Right hindlimb (tissue), 1 donor: ENCODE data around the gene FGR.

ENCODE experiments used
- DNase-seq: peaks from one replicate; pipeline ENCODE4 v3.0.0-alpha.2; 2018

Gene FGR

GRCh38 chr1:27599605-27600497 is 35.1 kb downstream of the FGR start:
- DNase-seq, result no peak

DNA sequence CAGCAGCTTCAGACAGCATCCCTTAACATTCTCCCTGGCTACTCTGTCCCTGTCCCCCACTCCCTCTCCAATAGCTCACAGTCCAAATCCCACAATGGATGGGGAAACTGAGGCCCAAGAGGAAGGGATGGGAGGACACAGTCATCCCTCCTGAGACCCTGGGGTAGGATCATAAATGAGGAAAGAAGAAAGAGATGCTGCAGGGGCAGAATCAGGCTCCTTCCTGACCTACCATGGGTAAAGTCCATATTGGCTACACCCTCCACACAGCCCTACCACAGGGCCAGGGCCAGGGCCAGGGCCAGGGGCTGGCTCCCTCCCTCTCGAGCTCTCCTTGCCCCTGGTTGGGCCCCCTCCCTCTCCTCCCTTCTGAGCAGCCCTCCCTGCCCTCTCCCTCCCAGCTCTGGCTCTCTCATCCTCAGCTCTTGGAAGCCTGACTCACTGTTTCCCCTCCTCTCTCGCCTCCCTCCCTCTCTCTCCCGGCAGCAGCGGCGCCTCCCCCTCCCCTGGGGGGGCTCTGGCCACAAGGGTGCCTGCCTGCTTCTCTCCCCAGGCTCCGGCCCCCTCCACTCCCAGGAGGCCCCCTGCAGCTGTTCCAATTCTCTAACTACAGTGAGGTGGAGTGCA is 36.0 kb downstream of the FGR start:
- DNase-seq, result peak; percentile 87

DNA sequence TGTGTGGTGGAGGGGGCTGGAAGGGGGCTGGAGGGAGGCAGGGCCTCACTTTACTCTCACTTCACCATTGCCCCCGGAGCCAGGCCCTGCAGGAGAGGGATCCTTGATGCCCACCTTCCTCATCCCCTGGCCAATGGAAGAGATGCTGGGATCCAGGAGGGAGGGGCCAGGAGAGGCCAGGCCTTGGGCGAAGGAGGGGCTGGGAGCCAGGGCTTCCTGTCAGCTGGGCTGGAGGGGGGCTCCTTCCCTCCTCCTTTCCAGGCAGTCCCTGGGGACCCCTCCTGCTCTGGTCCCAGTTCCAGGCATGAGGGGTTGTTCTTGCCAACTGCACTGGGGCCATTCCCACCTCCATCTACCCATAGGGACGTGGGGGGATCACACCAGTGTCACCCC is 36.7 kb downstream of the FGR start:
- peak; percentile 85 for DNase-seq

DNA sequence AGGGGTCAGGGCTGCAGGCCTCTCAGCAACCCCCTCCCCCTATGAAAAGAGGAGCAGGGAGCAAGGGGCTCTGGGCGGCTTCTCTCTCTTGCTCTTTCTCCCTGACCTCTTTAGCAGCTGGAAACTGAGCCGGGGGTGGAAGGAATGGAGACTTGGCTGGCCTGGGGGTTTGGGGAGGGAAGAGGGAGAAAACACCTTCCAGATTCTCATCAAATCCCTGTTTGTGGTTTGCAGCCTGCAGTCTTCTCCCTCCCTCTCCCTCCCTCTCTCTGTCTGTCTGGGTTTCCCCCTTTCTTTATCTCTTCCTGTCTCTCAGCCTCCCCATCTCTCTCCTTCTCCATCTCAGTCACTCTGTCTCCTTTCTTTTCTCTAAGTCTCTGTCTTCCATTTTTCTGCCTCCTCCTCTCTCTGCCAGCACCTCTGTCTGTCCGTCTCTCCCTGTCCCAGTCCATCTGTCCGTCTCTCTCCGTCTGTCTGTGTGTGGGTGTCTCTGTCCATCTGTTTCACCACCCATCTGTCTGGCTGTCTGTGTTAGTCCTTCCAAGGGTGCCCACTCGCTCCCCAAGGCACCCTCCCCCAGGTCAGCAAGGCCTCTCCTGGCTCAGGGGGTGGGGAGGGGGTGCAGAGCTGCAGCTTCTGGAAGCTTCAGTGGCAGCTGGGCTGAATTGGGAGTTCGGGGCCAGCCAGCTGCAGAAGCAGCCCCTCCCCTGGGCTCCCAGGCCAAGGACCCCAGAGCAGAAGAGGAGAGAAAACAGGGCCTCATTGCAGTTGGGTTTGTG is 37.3 kb downstream of the FGR start:
- peak; percentile 83 for DNase-seq

DNA sequence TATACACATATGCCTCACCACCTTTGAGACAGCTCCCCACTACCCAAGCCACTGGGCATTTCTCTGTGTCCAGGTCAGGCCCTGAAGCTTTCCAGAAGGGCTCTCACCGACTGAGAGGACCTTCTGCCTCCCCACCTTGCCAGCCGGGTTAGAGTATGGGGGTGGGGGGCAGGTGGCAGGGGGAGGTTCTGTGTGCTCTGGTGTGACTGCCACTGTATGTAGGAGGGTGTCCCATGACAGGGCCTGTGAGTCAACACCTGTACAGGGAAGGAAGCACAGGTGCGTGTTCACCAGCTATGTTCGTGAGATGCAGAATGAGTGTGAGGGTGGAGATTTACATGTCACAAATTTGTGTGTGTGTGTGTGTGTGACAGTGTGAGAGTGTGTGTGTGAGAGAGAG is 38.0 kb downstream of the FGR start:
- DNase-seq, result no peak

DNA sequence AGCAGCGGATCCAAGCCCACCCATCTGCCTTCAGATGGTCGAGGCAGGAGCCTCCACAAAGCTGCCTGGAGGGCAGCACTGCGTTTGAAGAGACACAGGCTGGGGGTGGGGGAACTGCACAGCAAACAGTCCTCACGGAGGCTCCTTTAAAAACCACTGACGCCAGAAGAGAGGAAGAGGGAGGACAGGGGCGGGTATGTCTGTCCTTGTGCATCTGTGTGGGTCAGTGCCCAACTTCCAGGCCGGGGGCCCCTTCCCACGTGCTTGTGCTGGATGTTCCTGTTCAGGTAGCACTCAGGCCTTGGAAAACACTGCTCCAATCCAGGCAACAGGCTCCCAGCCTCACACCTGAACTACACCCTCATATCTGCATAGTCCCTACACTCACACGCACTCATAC is 38.7 kb downstream of the FGR start:
- DNase-seq, result no peak

GRCh38 chr1:27595597-27595996 is 39.4 kb downstream of the FGR start:
- DNase-seq, result no peak

- no peak for DNase-seq
These were observed 40.1 kb downstream of the FGR start for GRCh38 chr1:27594564-27595510.

DNA sequence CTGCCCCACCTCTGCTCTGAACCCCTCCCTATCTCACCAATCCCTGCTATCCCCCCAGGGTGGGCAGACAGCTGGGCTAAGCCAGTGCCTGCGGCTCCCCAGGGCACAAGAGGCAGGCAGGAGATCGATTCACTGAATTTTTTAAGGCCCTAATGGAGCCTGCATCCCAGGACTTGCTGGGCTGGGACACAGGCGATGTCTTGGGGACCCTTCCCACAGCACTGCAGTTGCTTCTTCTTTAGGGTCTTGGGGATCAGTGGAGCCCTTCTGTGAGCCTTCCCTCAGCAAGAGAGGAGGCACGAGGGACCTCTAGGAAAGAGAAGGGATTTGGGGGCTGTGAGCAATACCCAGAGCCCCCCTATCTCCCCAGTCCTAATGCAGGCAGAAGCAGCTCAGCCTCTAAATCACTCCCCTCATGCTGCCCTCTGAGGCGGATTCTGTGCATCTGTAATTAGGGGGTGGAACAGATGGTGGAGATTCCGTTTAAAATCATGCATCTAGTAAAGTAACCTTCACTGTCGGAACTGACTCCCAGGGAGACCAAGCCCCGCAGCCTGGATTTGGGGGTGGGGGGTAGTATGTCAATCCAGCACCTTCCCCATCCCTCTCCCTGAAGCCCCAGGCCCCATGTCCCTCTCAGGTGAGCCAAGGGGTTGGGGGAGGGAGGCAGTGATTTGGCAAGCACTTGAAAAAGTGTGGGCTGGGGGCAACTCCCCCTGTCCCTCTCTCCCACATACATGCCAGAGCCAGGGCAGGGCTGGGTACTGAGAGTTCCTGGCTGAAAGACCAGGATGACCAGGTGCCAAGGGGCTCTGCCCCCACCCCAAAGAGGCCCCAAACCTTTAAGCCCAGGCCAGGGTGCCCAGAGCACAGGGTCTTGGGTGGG is 41.1 kb downstream of the FGR start:
- no peak for DNase-seq

GRCh38 chr1:27592931-27593677 is 41.9 kb downstream of the FGR start:
- peak; percentile 28 for DNase-seq

- no peak for DNase-seq
These were observed 42.6 kb downstream of the FGR start for GRCh38 chr1:27592232-27592930.

GRCh38 chr1:27591622-27592021 is 43.4 kb downstream of the FGR start:
- DNase-seq, result no peak

- no peak for DNase-seq
These were observed 44.0 kb downstream of the FGR start for GRCh38 chr1:27590917-27591508.

- peak; percentile 67 for DNase-seq
These were observed 45.1 kb downstream of the FGR start for GRCh38 chr1:27589841-27590426.

- DNase-seq, result no peak
These were observed 45.5 kb downstream of the FGR start for GRCh38 chr1:27589441-27589840.

DNA sequence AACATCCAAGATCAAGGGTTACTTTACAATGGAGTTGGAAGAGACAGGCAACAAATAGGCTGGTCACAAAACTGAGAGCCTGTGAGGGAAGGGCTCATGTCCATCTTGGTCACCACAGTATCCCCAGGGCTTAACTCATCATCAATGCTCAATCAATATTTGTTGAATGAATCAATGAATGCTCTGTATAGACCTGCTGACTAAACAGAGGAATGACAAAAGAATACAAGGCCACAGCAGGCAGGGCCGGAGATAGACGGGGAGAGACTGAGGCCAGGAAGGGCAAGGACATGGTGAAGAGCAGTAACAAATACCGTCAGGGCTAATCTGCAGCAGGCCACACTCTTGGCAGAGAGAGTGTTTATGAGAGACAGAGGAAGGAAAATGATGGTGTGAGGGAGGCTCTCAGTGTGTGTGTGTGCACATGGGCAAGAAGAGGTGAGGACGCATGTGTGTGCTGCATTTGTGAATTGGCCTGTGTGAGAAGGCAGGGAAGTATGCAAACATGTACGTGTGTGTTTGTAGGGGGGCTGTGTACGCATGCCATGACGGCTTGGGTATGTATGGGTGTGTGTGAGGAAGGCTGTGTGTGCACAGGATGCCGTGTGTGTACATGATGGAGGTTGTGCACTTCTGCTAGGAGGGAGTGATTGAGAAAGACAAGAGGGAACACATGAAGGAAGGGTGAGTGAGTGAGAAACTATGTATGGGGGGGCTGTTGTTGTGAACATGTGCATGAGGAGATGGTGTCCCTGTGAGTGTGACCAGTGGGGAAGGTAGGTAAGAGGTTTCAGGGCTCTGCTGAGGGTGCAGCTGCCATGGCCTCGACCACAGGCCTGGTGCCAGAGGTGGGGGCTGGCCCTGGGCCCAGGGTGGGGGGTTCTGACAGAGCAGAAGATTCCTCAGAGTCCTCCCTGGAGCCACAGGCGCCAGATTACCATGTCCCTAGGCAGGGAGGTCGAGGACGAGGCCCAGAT is 46.4 kb downstream of the FGR start:
- DNase-seq, result no peak

DNA sequence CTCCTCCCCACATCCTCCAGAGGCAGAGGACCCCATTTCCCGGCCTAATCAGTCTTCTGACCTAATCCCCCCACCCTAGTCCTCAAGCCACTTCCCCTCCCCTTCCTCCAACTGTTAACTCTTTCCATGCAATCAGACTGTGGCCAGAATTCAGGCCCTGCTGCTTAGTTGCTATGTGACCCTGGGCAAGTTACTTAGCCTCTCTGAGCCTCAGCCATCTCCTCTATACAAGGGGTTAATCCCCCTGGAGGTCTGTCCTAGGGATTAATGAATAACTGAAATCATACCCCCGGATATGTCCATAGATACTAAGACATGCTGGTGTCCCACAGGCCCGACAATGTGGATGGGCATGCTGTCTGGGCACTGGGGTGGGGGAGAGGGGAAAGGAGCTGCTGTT is 49.3 kb downstream of the FGR start:
- DNase-seq, result no peak

DNA sequence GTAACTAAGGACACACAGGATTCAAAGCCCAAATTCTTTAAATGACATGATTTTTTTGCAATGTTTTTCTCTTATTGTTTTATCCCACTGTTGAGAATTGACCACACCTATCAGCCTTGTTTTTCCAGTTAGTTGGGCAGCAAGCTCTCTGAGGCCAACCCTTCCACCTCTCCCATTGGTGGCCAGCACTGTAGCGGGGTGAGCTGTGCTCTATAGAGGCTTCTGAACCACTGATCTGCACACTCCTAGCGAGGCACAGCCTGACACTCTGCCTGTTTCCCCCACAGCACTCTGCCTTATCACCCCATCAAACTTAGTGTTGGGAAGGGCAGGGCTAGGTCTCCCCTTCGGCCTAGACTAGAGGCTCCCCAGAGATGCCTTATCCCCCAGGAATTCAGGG is 50.5 kb downstream of the FGR start:
- DNase-seq, result no peak
